Fibroblast of skin of right quadriceps (primary cell): ENCODE measurements around the gene ZBTB7C.

ENCODE experiments used
- DNase-seq: peaks from one replicate; pipeline ENCODE4 v3.0.0-alpha.2; 2013

ZBTB7C gene

DNA sequence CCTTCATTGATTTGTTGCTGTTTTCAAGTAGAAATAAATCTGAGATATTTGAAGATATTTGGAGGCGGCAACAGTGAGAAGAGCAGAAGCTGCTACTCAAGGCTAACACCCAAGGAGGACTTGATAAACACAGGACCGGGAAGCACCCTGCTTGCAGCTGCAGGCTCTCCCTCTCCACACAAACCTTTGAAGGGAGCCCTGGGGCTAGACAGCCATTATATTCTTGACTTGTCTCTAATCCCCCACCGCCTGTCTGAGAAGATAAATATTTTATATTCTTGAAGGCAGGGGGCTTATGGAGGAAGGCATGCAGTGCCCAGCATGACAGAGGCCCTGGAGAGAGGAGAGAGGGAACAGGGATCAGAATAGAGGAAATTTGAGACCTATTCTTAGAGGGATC lies 427.9 kb downstream of the ZBTB7C start:
- DNase-seq, result no peak

DNA sequence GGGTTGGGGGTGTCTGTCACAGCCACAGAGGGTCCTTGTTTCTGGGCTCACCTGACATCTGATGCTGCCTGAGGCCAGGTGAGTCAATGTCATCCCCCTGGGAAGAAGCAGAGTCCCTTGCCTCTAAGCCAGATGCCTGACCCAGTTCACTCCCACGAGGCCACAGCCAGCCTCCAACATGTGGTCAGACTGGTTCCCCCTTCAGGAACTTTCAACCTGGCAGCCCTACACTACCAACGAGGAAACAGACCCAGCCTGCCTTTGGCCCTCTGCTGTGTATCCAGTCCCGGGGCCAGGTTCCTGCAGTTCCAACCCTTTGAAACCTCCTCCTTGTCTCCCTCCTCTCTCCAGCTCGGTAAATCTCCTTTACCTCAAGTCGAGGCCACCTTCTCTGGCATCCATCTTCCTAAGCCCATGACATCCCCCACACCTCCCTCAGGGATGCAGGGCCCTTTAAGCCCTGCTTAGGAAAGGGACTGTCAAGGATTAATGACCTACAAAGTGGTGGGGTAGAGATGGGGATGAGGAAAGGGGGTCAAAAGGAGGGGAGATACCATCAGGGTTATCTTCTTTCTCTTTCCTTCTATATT lies 429.5 kb downstream of the ZBTB7C start:
- no peak for DNase-seq

DNA sequence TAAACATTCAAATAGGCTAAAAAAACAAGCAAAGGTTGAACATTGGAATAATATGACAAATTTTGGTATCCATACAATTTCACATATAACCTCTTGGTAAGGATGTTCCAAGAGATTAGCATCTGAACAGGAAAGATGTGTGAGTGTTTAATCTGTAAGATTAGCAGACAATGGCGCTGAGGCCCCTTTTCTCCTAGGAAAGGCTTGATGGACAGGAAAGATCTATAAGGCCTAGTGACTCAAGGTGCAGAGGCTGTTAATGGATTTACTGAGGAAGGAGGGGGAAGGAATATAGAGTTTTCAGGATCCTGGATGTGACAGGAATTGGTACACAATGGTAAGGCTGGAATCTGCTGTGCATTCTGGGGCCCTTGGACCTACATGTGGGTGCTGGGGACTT lies 430.6 kb downstream of the ZBTB7C start:
- DNase-seq, result no peak

DNA sequence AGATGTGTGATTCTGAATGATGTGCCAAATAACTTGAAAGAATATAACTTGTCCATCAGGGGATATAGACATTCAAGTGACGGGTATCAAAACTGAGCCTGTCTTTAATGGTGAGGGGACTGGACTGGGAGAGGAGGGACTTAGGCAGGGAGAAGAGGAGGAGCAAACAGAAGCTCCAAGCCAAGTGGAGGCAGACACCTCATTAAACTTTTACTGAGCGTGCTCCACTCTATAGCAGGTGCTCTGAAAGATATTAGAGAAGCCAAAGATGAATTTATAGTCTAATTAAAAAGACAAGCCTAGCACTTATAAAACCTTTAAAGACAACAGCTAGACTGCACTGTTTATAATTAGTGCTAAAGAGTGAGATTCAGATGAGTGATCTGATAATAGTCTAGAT lies 431.0 kb downstream of the ZBTB7C start:
- DNase-seq, result no peak
